RPMI7951 (cell line): Measurements from ENCODE around the gene PRKCH. TPM values are rescaled to one million over a fixed set of nuclear protein-coding genes. Genes with fewer than 3 reads are reported as not detected.

Experiments
- DNase-seq: peaks from one replicate; pipeline ENCODE4 v3.0.0-alpha.2; 2012; ENCODE audit warnings: low read depth
- total RNA-seq: library from RNA; depleted of rRNA; stranded (reverse); fragments of >200 nt; shearing (Covaris generic); gene quantifications from 2 replicates; pipeline ENCODE4 v1.2.3, GENCODE V29; 2014; rRNA removed

PRKCH gene
- 1.1 and 3.1 TPM in 2 replicates for total RNA-seq

DNA sequence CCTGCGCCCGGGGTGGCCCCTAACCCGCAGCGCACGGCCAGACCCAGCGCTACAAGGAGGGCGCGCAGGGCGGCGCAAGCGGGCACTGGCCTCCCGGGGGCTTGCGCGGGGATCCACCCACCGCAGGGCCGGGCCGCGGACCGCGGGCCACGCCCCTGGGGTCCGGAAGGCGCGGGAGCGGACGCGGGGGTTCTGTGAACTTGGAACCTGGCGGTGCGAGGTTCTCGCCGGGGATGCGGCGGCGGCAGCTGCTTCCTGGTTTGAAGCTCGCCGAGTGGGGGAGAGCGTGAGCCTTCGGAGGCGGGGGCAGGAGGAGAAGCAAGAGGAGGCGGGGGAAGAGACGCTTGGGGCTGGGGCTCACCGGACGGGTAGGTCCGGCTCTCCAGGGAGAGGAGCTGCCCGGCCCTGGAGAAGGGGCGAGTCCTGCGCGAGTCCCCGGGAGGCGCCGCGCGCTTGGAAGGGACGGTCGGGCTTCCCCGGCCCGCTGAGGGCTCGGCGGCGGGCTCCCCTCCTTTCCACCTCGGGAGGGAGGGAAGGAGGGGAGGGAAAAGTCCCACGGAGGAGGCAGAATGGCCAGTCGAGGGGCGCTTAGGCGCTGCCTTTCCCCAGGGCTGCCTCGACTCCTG is at the start of gene PRKCH:
TSS of gene PRKCH (plus strand) at position 195 of the 626 bp plus-strand sequence. CDS start 523 bp downstream, outside the sequence.
- DNase-seq: peak; percentile 2

DNA sequence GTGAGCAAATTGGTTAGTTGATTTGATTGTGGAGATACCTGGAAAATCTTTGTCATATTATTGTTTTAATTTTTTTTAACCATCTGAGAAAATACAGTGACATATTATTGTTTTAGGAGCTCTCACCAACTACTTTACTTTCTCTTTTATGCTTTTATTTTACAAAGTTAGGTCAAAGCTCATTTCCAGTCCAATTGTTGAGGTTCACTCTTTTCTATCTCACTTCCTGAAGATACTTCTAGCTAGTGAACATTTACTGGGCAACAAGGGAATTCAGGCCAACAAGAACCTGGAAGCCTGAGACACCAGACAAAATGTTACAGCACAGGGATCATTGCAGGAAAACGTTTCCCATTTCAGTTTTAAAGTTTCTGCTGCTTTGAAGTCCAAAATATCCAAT is 44.1 kb upstream of the PRKCH start:
- DNase-seq: no peak

DNA sequence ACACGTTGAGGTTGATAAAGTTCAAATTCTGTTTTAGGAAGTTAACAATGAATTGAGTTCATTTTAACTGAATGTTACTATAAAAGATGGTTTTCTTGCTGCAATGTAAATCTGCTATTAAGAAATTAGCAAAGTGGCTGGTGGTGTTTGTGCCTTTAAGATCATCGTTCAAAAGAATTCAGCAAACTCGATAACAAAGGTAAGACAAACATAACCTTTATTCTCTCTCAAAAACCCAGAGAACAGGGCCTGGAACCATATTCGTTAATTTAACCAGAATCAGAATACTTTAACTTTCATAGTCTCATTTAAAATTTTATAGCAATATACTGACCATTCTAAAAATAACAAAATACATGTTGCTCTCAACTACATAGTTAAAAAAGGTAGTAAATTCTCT is 43.6 kb upstream of the PRKCH start:
- DNase-seq: no peak

DNA sequence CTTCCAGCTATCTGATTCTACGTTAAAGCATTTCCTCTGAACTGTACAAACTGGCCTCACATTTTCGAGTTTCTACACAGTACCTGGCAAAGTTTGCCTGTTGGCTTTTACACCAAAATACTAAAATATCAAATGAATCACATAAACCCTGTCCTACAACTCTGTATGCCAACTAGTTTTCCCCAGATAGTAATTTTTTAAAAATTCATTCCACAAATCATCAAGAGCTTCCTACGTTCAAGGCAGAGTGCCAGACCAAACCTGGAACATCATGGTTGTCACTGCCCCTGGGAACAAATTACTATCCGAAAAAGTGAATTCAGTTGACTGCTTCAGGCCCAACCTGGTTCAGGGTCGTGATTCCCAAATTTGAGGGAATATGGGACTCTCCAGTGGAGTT is 42.3 kb upstream of the PRKCH start:
- no peak for DNase-seq

DNA sequence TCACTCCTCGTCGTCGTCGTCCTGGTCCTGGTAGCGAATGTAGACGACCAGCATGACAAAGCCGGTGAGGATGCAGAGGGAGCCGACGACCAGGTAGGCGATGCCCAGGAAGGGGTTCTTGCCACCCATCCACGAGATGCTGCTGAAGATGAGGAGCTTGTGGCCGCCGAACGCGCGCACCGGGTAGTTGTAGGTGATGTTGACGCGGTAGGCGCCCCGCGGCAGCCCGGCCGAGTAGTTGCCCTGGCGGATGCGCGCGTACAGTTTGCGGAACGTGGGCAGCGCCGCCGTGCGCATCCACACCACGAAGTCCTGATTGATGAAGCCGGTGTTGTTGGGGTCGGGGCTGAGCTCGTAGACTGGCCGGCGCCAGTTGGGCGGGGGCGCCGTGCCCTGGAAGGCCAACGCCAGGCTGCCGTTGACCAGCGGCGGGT is 41.3 kb upstream of the PRKCH start:
- no peak for DNase-seq

DNA sequence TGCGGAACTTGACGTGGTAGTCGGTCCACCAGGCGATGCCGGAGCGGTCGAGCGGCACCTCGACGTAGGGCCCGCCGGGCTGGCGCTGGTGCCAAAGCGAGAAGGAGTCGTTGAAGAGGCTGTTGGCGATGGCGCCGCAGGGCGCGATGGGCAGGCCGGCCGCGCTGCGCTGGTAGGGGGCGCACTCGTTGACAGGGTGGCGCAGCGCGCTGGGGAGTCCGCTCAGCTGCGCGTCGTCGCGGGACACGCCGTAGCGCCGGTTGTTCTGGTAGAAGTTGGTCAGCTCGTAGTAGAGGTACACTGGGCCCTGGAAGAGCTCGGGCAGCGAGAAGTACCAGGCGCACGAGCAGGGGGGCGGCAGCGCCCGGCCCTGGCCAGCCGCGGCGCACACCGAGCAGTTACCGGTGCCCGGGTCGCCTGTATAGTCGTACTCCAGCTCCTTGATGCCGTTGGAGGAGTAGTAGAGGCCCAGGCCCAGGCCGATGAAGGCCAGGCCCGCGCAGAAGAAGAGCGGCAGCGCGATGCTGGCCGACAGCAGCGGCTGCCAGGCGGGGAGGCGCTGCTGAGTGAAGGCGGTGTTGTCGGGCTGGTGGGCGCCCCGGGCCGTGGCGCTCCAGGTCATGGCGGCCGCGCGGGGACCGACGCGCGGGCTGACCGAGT is 40.7 kb upstream of the PRKCH start:
- DNase-seq: no peak

DNA sequence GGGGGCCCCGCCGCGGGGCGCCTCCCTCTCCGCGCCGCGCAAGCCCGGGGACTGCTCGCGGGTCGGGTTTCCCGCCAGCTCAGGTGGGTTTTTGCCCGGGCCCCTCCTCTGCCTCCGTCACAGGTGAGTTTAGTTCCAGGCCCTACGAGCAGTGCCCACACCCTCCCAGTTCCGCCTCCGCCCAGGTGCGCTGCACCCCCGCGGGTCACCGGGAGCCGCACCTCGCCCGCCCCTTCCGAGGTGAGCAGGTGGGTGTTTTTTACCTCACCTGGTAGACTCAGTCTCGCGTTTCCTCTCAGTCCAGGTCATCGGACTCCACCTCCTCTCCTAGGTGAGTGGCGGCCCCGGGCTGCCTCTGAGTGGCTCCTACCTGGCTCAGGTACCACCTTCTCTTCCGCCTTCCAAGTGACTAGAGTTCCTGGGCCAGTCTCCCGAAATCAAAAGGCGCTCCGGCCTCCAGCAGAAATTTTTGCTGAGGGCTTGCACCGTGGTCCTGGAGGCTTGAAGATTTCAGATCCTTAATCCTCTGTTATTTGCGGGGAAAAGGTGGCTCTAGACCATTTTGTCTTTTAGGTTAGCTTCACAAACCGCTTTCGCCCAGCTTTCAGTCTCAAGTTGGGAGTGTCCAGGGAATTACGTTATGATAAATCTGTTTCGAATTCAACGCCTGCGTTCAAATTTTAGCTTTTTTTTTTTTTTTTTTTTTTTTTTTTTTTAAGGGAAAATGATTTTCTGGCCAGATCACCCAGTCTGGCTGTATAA is 40.0 kb upstream of the PRKCH start, which contains the start of gene TMEM30B:
TSS of gene TMEM30B (minus strand) at position 153 of the 762 bp plus-strand sequence. CDS start 191 bp downstream, outside the sequence.
- no peak for DNase-seq

DNA sequence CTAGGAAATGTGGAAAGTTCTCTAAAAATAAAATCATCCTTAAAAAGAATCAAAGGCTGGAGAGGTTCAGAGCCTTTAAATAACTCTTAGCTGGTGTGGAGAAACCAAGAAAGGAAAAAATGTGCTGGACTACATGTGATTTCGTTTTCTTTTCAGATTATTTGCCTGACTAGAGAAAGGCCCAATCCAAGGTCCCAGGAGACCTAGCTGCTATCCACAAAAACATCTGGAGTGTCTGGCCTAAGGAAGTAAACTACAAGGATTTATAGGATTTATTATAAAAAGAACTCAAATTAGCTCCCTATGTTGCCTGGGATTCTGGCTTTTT is 39.5 kb upstream of the PRKCH start:
- no peak for DNase-seq

DNA sequence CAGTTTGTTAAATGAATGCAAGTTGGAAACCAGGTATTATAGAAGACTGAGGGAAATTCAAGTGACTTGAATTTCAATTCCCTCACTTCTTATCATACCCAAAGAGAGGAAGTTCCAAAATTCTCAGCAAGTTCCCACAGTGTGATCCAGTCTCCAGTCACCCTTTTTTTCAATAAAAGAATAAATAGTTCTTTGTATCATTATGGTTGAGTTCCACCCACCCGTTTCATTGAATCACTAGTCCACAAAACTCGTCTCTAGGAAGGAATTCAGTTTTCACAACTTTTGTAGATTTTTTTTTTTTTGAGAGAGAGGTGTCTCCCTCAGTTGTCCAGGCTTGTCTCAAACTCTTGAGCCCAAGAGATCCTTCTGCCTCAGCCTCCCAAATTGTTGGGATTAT is 38.6 kb upstream of the PRKCH start:
- no peak for DNase-seq

DNA sequence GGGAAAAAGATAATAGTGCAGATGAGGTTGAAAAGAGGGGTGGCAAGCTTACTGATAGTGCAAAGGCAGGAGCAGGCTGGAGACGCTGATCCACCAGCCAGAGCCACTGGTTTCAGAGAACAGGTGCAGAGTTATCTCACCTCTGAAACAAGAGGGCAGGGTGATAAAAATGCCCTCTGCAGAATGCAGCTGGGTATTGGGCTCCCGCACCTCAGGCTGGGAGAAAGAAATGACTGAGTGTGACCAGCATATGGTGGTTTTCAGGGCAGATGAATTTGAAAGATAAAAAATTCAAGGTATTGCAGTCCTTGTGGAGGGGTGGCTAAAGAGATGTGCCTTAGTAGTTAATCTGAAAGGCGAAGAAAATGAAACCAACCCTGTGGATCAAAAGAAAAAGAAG is 37.4 kb upstream of the PRKCH start:
- no peak for DNase-seq

DNA sequence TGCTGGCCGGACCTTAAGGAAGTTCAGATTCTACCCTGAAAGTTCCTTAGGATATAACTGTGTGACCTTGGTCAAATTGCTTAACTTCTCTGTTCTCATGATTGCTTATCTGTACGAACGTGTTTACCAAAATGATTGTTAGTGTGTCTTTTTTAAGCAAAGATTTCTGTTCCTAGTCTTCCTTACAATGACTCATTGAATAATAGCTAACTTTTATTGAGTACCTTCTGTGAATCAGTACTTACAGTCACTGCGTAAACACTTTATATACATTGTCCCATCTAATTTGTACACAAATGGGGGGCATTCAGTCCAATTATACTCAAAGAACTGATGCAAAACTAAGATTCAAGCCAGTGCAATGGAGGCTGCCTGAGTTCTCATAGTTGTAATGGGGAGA is 36.0 kb upstream of the PRKCH start:
- no peak for DNase-seq

DNA sequence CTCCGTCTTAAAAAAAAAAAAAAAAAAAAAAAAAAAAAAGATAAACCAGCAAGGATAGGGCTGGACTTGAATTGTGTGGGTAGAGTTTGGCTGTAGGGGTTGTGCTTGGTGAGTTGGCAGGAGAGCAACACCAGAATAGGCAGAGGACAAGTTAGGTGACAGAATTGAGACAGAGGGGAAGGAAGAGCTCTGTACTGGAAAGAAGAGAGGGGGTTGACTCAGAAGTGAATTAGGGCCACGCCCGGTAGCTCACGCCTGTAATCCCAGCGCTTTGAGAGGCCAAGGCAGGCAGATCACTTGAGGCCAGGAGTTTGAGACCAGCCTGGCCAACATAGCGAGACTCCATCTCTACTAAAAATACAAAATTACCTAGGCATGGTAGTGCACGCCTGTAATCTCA is 34.2 kb upstream of the PRKCH start:
- no peak for DNase-seq

DNA sequence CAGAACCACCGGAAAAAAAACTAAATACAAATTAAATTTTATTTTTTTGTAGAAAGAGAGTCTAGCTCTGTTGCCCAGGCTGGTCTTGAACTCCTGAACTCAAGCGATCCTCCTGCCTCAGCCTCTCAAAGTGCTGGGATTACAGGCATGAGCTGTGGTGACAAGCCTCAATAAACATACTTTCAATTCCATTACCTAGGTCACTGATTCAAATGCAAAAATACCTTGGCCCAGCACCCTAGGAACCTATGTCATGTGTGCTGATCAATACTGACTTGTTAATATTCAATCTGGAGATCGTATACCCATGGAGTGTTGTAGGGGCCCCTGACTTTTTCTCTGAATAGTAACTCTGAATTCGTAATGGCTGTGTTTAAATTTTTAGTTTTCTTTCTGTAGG is 33.2 kb upstream of the PRKCH start:
- no peak for DNase-seq

DNA sequence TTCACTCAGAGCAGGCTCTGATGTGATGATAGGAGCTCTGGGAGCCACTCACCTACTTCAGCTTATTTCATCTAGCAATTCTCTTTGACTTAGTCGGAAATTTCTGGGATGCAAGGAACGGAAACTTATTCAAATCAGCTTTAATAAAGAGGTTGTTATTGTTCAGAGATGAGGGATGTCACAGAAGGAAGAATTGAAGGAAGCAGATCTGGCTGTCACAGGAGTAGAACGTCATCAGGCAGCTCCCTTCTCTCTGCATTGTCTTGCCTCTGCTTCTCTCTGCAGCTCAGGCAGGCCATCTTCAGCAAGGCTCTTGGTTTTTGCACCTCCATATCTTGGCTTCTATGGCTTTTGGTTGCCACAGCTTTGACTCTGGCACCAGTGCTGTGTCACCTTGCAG is 32.7 kb upstream of the PRKCH start:
- DNase-seq: no peak

DNA sequence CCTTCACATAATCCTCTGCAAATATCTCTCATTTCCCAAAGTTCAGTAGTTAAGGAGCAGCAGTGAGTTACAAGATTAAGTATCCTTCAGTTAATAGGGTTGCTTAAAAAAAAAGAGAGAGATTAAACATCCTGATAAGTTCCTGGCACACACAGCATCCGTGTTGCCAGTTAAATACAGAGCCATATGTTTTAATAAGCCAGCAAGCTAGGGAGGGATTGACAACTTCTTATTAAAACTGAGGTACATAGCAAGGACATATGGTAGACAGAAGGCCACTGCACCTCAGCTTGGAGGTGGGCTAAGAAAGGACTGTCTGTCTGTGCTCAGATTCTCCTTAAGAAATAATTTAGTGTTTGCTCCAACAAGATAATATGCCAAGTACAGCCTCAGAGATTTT is 30.7 kb upstream of the PRKCH start:
- no peak for DNase-seq

DNA sequence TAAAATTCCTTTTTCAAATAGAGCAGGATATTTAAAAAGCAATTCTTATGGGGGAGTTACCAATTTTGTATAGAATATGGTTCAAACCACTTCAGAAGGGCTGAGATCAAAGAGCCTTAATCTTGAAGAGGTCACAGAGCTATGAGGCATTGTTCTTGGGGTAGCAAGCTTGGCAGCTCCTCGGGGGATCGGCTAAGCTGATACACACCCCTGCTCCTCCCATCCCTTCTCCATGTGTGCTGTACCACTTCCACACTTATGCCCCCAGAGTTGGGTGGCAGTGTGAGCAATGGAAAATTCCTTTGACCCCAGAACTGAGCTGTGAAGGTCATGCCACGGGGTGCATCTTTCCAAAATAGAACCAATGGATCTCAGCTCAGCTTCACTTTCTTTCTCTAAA is 25.2 kb upstream of the PRKCH start:
- no peak for DNase-seq

DNA sequence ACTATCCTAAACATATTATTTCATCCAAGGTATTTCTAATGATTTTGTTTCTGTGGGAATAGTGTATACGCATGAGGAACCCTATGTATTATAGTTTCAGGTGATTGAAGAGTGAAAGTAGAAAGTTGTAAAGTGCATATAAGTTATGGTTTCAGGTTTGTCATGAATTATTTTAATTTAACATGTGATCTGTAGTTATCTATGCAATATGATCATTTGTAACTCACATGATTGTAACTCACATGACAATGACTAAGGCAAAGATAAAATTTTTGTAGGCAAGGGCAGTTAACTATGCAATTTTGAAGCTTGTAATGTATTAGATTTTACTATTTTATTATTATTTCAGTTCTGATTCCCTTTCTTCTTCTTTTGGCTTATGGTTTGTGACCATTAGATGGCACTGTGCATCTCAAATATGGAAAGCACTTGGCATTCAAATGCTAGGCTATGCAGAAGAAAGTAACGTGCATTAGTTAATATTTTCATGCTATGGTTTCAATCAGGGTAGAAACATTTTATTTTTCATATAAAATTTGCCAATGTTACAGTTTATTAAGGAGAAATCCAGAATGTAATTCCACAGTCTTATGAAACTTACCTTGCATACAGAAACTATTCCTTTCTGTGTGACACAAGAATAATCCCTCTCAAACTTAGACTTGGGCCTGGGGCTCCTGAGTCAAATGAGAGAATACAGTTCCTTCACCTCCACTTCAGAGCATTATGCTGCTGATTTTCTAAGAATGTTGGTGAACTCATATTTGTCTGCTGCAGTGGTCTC is 24.5 kb upstream of the PRKCH start:
- DNase-seq: peak; percentile 26

DNA sequence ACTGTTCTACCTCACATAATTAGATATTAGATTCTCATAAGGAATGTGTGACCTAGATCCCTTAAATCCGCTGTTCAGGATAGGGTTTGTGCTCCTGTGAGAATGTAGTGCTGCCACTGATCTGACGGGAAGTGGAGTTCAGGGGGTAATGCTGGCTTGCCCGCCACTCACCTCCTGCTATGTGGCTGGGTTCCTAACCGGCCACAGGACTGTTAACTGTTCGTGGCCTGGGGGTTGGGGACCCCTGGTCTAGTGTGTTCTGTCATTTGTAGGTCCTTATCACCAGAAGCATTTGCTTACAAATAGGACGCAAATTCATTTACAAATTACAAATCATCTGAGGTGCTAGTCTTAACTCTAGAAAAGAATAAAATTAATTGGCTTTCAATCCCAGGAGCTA is 23.8 kb upstream of the PRKCH start:
- DNase-seq: no peak

DNA sequence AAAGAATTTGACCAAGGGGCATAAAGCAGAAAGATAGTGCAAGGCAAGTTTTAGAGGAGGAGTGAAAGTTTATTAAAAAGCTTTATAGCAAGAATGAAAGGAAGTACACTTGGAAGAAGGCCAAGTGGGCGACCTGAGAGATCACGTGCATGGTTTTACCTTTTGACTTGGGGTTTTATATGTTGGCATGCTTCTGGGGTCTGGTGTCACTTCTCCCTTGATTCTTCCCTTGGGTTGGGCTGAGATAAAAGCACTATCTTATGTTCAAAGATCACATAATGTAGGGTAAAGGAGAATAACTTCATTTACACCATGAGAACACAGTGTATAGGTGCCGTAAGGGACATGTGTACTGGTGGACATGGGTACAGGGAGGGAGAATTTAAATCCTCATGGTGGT is 22.6 kb upstream of the PRKCH start:
- no peak for DNase-seq

DNA sequence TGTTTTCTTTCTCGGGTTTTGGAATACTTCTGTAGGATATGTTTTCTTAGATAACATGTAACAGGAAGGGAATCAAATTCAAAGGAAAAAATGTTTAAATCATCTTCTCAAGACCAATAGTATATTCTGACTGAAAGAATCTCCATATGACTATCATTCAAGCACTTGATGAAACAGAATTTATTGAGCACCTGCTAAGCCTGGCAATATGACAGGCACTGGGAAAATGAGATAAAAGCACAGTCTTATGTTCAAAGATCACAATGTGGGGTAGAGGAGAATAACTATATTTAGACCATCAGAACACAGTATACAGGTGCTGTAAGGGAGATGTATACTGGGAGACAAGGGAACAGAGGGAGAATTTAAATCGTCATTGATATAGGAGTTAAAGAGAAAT is 21.2 kb upstream of the PRKCH start:
- no peak for DNase-seq

DNA sequence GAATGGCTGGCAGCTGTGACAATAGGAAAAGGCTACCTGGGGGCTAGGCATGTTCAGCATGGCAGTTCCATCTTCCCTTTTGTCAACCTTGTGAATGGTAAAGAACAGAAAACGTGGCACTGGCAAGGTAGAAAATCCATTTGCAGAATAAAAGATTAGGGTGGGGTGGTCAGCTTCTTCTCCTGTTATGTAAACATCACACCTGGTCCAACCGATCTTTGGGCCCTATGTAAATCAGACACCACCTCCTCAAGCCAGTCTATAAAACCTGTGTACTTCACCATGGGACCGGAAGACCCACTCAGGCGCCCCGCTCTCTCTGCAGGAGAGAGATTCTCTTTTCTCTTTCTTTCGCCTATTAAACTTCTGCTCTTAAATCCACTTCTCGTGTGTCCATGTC is 20.6 kb upstream of the PRKCH start:
- no peak for DNase-seq

DNA sequence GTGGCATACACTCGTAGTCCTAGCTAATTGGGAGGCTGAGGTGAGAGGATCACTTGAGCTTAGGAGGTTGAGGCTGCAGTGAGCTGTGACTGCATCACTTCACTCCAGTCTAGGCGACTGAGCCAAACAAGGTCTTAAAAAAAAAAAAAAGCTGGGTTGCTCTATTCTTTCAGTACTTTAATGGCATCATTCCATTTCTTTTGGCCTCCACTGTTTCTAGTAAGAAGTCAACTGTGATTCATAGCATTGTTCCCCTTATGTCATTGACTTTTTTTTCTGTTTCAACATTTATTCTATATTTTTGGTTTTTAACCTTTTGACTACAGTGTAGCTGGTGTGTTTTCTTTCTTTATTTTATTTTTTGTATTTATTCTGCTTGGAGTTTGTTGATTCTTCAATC is 16.7 kb upstream of the PRKCH start:
- no peak for DNase-seq
